OCI-LY3 (cell line): Measurements from ENCODE around the gene FAM83G.
"Not testable (repeated sequence)": the region's sequence is repeated elsewhere in the genome, so short reads cannot be mapped to it uniquely, and the experiment has no call there.

ENCODE experiments used
- EZH2phosphoT487 ChIP-seq: fragments of 200-600 bp; shearing (Covaris generic); IDR thresholded peaks from 2 replicates; pipeline ENCODE4 v1.6.1; 2018; ENCODE audit warnings: antibody characterized with exemption, mixed run types, low read depth
- TF ChIP-seq, protein P1 (sequence below): fragments of 200-600, 300-600 bp; sonication (generic); IDR thresholded peaks from 2 replicates; pipeline ENCODE4 v1.5.1; 2014; ENCODE audit warnings: antibody characterized with exemption, low read length, low read depth

DNA sequence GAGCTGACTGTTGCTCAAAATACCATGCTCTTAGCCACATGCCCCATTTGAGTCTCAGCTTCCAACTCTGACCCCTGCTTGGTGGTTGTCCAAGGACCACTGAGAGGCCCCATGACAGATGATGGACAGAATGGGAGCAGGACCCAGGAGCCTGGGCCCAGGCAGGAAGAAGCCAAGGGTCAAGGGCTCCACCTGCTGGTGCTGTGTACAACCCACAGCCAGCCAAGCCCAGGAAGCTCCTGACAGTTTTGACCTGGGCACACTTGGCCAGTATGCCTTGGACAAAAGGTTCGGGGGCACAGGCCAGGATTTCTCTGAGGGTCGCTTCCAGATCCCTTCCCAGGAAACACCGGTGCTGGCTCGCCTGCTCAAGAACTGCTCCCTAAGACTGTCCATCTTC is 27.2 kb upstream of the FAM83G start:
- TF ChIP-seq, protein P1, sequence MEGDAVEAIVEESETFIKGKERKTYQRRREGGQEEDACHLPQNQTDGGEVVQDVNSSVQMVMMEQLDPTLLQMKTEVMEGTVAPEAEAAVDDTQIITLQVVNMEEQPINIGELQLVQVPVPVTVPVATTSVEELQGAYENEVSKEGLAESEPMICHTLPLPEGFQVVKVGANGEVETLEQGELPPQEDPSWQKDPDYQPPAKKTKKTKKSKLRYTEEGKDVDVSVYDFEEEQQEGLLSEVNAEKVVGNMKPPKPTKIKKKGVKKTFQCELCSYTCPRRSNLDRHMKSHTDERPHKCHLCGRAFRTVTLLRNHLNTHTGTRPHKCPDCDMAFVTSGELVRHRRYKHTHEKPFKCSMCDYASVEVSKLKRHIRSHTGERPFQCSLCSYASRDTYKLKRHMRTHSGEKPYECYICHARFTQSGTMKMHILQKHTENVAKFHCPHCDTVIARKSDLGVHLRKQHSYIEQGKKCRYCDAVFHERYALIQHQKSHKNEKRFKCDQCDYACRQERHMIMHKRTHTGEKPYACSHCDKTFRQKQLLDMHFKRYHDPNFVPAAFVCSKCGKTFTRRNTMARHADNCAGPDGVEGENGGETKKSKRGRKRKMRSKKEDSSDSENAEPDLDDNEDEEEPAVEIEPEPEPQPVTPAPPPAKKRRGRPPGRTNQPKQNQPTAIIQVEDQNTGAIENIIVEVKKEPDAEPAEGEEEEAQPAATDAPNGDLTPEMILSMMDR: 0 out of 2 replicates have a peak, but pooled peaks have one; percentile 5
- TF ChIP-seq EZH2phosphoT487: not testable (repeated sequence)
